GM15510 (cell line): ENCODE measurements around the gene IL27RA.

Source experiments
- POLR2A ChIP-seq: IDR thresholded peaks from 3 replicates; pipeline ENCODE4 v1.6.1; 2011; ENCODE audit warnings: borderline replicate concordance; ENCODE audit not compliant: insufficient read length; ENCODE audit errors: extremely low read depth

IL27RA gene

DNA sequence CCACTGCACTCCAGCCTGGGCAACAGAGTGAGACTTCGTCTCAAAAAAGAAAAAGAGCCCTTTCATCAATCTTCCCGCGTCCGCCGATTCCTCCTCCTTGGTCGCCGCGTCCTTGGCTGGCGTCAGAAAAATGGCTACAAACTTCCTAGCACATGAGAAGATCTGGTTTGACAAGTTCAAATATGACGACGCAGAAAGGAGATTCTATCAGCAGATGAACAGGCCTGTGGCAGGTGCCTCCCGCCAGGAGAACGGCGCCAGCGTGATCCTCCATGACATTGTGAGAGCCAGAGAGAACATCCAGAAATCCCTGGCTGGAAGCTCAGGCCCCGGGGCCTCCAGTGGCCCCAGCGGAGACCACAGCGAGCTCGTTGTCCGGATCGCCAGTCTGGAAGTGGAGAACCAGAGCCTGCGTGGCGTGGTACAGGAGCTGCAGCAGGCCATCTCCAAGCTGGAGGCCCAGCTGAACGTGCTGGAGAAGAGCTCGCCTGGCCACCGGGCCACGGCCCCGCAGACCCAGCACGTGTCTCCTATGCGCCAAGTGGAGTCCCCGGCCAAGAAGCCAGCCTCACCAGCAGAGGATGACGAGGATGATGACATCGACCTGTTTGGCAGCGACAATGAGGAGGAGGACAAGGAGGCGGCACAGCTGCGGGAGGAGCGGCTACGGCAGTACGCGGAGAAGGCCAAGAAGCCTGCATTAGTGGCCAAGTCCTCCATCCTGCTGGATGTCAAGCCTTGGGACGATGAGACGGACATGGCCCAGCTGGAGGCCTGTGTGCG lies 38.9 kb downstream of the IL27RA start:
- no peak for TF ChIP-seq POLR2A

DNA sequence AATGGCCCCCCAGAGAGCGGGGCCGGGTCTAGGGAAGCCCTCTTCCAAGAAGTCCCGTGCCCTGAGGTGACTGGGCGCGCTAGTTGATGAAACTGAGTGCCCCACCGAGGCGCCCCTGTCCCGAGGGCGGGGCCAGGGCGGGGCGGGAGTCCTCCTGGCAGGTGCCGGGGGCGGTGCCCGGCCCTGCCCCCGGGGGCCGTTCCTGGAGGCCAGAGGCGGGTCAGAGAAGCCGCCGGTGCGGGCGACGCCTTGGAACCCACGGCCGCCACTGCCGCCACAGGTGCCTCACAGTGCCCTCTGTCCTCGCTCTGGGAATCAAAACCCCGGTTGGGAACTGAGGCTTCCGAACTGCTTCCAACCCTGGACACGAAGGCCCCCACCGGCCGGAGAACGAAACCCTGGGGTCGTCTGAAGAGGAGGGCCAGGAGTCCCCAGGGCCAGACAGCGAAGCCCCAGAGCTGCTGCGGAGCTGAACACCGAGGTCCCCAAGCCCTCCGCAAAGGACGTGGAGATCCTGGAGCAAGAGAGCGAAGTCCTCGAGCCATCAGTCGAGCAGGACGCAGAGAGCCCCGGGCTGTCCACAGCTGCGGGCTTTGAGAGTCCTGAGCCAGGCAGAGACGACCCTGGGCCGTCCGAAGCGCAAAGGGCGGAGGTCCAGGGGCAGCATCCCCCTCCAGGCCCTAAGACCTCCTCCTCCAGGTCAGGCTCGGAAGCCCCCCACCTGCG lies 41.1 kb downstream of the IL27RA start, which contains the start of gene MISP3:
TSS of gene MISP3 (plus strand) at position 252 of the 726 bp plus-strand sequence. CDS start 524 bp downstream, outside the sequence.
- TF ChIP-seq POLR2A: no peak

DNA sequence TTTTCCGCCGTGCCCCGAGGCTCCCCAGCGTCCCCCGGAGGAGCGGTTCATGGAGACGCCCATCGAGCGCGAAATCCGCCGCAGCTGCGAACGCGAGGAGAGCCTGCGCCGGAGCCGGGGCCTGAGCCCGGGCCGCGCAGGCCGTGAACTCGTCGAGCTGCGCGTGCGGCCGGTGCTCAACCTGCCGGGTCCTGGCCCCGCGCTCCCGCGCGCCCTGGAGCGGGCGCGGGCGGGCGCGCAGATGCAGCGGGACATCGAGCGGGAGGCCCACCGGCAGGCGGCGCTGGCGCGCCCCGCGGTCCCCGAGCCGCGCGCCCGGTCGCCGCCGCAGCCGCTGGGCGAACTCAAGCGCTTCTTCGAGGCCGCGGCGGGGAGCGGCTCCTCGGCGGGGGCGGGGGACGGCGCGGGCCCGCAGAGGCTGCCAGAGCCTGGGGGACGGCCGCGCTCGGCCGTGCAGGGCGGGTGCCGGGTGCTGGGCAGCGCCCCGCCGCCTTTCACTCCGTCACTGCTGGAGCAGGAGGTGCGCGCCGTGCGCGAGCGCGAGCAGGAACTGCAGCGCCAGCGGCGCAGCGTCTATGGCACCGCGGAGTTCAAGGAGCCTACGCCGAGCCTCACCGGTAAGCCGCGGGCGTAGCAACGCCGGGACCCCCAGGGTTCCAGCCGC lies 41.8 kb downstream of the IL27RA start:
- TF ChIP-seq POLR2A: peak; percentile 29

DNA sequence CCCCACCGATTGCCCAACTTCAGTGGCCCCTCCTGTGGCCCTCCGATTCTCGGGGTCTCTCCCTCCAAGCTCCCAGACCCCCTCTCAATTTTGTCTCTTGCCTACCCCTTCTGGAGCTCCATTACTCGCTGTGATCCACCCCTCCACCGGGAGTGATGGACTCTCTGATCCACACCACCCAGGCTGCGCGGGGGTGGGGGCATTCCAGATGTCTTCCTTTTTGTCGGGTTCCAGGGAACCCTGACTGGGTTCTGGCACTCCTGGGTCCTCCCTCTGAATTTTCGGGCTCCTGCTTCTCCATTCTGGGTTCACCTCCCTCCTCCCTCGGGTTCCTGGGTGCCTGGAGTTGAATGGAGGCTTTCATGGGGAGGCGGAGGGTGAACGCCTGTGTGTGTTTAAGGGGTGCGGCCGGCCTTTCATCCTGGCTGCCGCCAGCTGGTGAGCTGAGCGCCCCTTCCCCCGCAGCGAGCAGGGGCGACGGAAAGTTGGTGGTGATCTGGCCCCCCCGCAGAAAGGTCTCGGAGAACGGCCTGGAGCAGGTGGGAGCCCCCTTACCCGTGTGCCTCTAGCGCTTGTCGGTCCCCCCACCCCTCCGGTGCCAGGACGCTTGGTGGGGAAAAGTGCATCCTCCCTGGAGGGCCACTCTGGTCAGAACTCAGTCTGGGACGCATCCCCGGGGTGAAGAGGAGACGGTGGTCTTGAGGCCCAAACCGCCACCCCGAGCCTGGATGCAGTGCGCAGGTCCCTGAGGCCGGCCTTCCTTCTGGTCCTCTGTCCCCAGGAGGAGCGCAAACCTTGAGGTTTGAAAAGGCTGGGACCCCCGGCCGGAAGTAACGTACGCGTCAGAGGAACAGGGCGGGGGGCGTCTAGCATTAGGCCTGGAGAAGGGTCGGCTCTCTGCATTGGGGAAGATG lies 42.6 kb downstream of the IL27RA start:
- TF ChIP-seq POLR2A: no peak

DNA sequence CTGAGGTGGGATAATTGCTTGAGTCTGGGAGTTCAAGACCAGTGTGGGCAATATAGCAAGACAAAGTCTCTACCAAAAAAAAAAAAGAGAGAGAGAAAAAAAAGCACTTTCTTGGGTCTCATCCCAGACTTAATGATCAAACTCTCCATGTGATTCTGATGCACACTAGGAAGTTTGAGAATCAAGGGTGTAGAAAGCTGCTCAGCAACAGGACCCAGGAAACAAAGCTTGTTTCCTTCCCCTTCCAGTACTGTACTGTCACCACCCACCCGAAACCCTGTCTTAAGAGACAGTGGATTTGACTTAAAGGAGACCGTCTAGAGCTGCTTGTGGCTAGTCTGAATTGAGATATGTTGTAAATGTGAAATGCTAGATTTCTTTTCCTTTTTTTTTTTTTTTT lies 46.8 kb downstream of the IL27RA start:
- TF ChIP-seq POLR2A: no peak

DNA sequence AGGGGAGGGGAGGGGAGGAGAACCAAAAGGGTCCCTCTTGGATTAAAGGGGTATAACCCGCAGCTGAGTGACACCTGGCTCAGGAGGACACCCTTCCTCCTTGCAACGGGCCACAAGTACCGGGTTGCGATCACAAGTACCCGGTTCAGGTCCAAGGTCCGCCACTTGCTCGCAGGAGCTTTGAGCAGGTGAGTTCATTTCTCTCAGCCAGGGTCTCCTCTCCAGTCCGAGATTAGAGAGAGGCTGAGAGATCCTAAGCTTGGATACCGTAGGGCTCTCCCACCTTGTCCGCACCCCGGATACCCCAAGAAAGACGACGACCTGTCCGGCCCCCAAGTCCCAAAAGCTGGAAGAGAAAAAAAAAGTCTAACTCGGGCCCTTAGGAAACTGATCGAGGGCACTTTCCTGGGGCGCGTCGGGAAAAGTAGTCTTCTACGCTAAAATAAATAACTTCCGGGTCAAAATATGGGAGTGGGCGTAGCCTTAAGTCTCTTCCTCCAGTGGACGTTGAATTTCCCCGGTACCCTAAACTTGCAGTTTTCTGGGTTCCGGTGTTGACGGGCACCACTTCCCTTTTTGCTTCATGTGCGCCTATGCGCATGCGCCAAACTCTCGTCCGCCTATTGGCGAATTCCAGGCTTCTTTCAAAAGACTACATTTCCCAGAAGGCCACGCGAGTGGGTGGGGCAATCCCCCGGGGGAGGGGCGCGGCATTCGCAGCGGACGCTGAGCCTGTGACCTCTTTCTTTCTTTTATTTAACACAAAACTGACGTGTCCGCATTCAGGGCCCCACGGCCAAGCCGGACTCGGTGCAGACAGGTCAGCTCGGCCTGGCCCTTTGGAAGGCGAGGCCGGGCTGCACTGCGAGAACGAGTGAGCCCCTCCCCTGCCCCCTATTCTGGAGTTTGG lies 49.6 kb downstream of the IL27RA start:
- TF ChIP-seq POLR2A: peak; percentile 74

DNA sequence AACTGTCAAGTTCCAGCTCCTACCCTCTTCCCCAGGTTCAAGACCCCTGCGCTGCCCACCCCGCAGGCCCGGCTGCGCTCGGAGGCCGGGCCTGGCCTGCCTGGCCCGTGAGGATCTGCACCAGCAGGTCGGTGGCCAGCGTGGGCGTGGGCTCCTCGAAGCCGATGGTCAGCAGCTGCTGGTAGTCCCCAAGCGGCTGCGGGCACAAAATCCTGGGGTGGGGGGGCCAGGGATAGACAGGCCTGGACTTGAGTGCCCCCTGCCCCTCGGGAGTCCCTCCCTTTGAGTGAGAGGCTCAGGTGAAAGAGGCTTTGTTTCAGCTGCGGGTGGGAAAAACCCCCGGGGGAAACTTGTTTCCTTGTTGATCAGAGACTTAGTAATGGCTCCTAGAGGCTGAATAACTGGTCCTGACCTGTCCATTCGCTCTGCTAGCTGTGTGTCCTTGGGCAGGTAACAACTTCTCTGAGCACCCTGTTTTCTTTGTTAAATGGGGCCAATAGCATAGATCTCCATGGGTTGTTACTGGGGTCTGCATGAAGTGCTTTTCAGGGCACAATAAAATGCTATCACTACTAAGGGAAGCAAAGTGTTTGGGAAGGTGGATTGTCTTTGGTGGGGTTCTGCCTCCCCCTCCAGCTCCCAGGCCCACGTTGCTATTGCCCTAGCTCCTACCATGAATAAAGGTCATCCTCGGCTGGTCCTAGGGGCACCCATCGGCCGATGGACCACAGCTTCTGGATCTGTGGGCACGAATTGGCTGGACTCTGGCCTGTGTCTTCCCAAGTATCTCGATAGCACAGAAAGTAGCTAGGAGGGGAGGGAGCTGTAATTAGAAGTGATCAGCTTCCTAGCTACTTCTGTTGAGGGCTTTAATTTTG lies 50.5 kb downstream of the IL27RA start:
- TF ChIP-seq POLR2A: no peak

DNA sequence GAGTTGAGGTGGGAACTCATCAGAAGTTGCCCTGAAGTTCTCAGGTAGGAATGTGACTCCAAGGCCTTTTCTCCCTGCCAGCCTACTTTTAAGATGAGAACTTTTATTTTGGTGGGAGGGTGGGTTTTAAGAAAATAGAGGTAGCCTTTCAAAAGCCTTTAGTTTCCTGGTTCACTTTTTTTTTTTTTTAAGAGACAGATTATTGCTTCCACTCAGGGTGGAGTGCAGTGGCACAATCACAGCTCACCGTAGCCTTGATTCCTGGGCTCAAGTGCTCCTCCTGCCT lies 51.1 kb downstream of the IL27RA start:
- no peak for TF ChIP-seq POLR2A

DNA sequence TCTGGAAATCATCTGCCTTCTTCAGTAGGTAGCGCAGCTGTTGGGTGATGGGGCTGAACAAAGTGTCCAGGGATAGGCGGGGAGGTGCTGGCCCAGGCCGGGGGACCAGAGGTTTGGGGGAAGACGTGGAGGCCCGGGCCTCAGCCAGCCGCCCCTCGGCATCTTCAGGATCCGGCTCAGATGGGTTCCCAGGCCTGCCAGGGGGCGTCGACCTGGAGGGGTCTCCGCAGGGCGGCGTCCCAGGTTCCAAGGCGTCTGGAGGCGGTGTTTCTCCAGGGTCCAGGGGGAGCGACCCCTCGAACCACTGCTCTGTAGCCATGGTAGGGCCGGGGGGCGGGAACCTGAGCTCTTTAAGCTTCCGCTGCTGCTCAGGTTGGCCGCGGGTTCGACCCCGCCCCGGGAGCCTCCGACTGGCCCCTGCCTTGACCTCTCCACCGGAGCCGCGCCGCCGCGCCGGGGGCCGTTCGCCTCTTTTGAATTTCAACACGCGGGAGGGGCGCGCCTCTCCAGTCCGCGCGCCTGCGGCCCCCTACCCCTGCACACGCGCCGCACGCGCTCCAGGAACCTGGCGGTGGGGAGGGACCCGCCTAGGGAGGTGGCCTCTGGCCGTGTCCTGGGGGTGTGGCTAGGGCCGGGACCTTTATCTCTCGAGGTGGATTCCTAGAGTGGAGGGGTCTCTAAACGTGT lies 53.9 kb downstream of the IL27RA start, which contains the start of gene C19orf67:
TSS of gene C19orf67 (minus strand) at position 475 of the 687 bp plus-strand sequence. CDS start at position 319, 156 bp downstream.
- TF ChIP-seq POLR2A: no peak

DNA sequence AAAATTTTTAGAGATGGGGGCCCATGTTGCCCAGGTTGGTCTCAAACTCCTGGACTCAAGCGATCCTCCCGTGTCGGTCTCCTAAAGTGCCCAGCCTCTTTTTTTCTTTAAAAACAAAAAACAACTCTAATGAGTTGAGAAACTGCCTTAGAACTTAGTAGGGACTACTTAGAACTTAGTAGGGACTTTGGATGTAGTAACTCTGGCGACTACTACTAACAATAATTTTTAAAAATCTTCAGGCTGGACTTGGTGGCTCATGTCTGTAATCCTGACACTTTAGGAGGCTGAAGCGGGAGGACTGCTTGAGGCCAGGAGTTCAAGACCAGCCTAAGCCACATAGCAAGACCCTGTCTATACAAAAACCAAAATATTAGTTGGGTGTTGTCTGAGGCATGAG lies 54.5 kb downstream of the IL27RA start:
- no peak for TF ChIP-seq POLR2A

DNA sequence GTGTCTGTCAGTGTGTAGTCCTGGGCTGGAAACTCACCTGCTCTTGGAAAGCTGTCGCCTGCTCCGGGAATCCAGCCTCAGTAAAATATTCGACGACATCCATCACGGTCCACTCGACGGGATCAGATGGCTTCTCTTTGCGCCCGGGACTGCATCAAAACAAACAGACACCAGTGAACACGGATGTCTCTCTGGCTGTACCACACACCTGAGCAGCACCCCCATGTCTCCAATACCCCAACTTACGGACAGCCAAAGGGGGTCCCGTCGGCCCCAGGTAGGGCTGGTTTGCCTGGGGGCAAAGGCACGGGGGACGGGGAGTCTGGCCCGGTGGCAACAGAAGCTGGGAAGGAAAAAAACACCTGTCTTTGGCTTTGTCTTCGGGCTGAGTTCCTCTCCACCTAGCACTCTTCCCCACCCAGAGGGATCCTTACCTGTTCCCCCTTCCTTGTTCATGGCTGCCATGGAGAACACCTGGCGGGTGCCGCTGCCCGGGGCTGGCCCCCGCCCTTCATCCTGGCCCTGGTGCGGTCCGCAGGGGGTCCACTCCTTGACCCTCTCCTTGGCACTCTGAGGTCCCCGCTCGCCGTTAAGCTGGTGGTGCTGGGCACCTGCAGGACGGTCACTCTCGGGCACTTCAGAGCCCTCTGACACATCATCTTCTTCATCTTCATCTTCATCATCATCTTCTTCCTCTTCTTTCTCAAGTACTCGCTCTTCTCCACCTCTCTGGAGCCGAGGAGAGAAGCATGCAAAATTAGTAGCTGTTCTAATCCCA lies 57.3 kb downstream of the IL27RA start:
- no peak for TF ChIP-seq POLR2A

DNA sequence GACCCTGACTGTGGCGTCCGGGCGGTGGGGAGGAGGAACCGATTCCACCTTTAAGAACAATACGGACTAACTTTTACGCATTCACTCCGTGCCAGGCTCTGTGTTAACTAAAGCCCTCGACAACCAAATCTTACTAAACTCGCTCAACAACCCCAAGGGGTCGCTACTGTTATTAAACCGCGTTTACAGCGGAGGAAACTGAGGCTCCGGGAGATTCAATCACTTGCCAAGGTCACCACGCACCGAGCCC lies 57.8 kb downstream of the IL27RA start:
- no peak for TF ChIP-seq POLR2A
